Hair follicle dermal papilla cell (primary cell): ENCODE results near the gene RASL11A. TPM values are rescaled to one million over a fixed set of nuclear protein-coding genes. Genes with fewer than 3 reads are reported as not detected.

Source experiments
- small RNA-seq: library from RNA; depleted of rRNA; stranded (forward); fragments of <200 nt; gene quantifications from one replicate; pipeline ENCODE3, GENCODE V24; 2012
- total RNA-seq: library from RNA; depleted of rRNA; stranded (reverse); fragments of >200 nt; gene quantifications from 2 replicates; pipeline ENCODE4 v1.2.3, GENCODE V29; 2012

Gene RASL11A
- total RNA-seq: 1.1 and 2.1 TPM in 2 replicates

GRCh38 chr13:27270594-27271520 lies at the start of gene RASL11A:
Gene RASL11A (plus strand): TSS chr13:27270830. CDS start chr13:27270945, 115 bp downstream.

GRCh38 chr13:27251166-27252091 lies 19.2 kb upstream of the RASL11A start, which contains the start of gene RPL21:
Gene RPL21 (plus strand): TSS chr13:27251558. CDS start chr13:27253777, 2,219 bp downstream.

Small RNA genes within 50 kb of the gene (small RNA-seq; reads per million reads assigned to genes)
- not detected for gene SNORA27
- gene SNORD102: not detected

Other genes with a start within 250 kb of the RASL11A start
- gene USP12, start 99.0 kb upstream of the RASL11A start, total RNA-seq: 23.6 and 25.8 TPM in 2 replicates
- 361 and 425 TPM in 2 replicates for gene RPL21, start 19.3 kb upstream of the RASL11A start, total RNA-seq
- 53.7 and 69.7 TPM in 2 replicates for gene GTF3A, start 153.8 kb downstream of the RASL11A start, total RNA-seq
- gene MTIF3, start 179.7 kb downstream of the RASL11A start, total RNA-seq: 33.6 and 59.4 TPM in 2 replicates